Neural progenitor cell (in vitro differentiated cells): ENCODE measurements around the gene GPR4. TPM values are rescaled to one million over a fixed set of nuclear protein-coding genes. Genes with fewer than 3 reads are reported as not detected.

ENCODE experiments used
- DNase-seq: peaks from one replicate; pipeline ENCODE4 v3.0.0-alpha.2; 2016; ENCODE audit warnings: low spot score
- H2AFZ ChIP-seq: fragments of 200-600 bp; sonication (generic); replicated peaks from 2 replicates; pipeline ENCODE4 v1.6.1; 2016; ENCODE audit warnings: antibody characterized with exemption
- H3F3A ChIP-seq: fragments of 200-600 bp; sonication (generic); 2 replicates; pipeline ENCODE4 v1.6.1; 2016; ENCODE audit warnings: antibody characterized with exemption, low read depth
- H3K27ac ChIP-seq: fragments of 200-600 bp; sonication (generic); 2 replicates; pipeline ENCODE4 v1.5.1; 2016; ENCODE audit warnings: mild to moderate bottlenecking
- H3K27me3 ChIP-seq: fragments of 200-600 bp; sonication (generic); 2 replicates; pipeline ENCODE4 v1.6.1; 2016; ENCODE audit warnings: mild to moderate bottlenecking, moderate library complexity
- H3K36me3 ChIP-seq: fragments of 200-600 bp; sonication (generic); 2 replicates; pipeline ENCODE4 v1.5.1; 2016
- H3K4me1 ChIP-seq: fragments of 200-600 bp; sonication (generic); 2 replicates; pipeline ENCODE4 v1.6.1; 2016; ENCODE audit warnings: mixed run types
- H3K4me2 ChIP-seq: fragments of 200-600 bp; sonication (generic); 2 replicates; pipeline ENCODE4 v1.6.1; 2016
- H3K4me3 ChIP-seq: fragments of 200-600 bp; sonication (generic); 2 replicates; pipeline ENCODE4 v1.5.1; 2016
- H3K79me2 ChIP-seq: fragments of 200-600 bp; sonication (generic); 2 replicates; pipeline ENCODE4 v1.6.1; 2016; ENCODE audit warnings: low read depth
- H3K9ac ChIP-seq: fragments of 200-600 bp; sonication (generic); 2 replicates; pipeline ENCODE4 v1.6.1; 2016
- H3K9me3 ChIP-seq: fragments of 200-600 bp; sonication (generic); 2 replicates; pipeline ENCODE4 v1.5.1; 2016; ENCODE audit warnings: low read depth
- H4K20me1 ChIP-seq: fragments of 200-600 bp; sonication (generic); 2 replicates; pipeline ENCODE4 v1.6.1; 2016; ENCODE audit warnings: low read depth
- H3K27ac Mint-ChIP-seq: 3 replicates; pipeline ENCODE4 v1.8.0; 2021; ENCODE audit warnings: mixed read lengths
- H3K27me3 Mint-ChIP-seq: 2 replicates; pipeline ENCODE4 v1.8.0; 2022; ENCODE audit warnings: low read depth, mild to moderate bottlenecking, inconsistent platforms, moderate library complexity, mixed read lengths; ENCODE audit not compliant: insufficient read depth
- H3K36me3 Mint-ChIP-seq: 3 replicates; pipeline ENCODE4 v1.8.0; 2021; ENCODE audit warnings: mixed read lengths
- H3K4me1 Mint-ChIP-seq: 3 replicates; pipeline ENCODE4 v1.8.0; 2021; ENCODE audit warnings: mixed read lengths
- H3K4me3 Mint-ChIP-seq: 3 replicates; pipeline ENCODE4 v1.8.0; 2021; ENCODE audit warnings: mild to moderate bottlenecking, moderate library complexity, mixed read lengths
- H3K9me3 Mint-ChIP-seq: 3 replicates; pipeline ENCODE4 v1.8.0; 2020; ENCODE audit warnings: mixed read lengths
- CTCF ChIP-seq: fragments of 200-600 bp; sonication (generic); IDR thresholded peaks from 2 replicates; pipeline ENCODE4 v1.5.1; 2017; ENCODE audit warnings: antibody characterized with exemption, mild to moderate bottlenecking
- EZH2 ChIP-seq: fragments of 200-600 bp; sonication (generic); IDR thresholded peaks from 2 replicates; pipeline ENCODE4 v1.6.1; 2017; ENCODE audit warnings: antibody characterized with exemption, mild to moderate bottlenecking, moderate library complexity
- EZH2phosphoT487 ChIP-seq: fragments of 200-600 bp; sonication (generic); IDR thresholded peaks from 2 replicates; pipeline ENCODE4 v1.6.1; 2017; ENCODE audit warnings: antibody characterized with exemption
- total RNA-seq: library from RNA; depleted of rRNA; stranded (reverse); fragments of >200 nt; gene quantifications from 2 replicates; pipeline ENCODE4 v1.2.3, GENCODE V29; 2015; ENCODE audit warnings: low replicate concordance

The GPR4 gene
- total RNA-seq, 1 donor from 2014 or later, result not detected

GRCh38 chr19:45560686-45561085, 41.3 kb downstream of the GPR4 start:
- no peaks in the 10 kb centered on the region for H3K9me3 Mint-ChIP-seq
- Histone ChIP-seq H3K4me3 (no peak overlapping the region), H3K79me2 (no peaks in the 10 kb centered on the region), H4K20me1 (peaks cover 6% of the 10 kb centered on the region), H3K36me3 (no peaks in the 10 kb centered on the region), H3K4me2 (no peak overlapping the region), H3K4me1 (no peaks in the 10 kb centered on the region), H3K9ac (no peak overlapping the region), H3F3A (peaks cover 5% of the 10 kb centered on the region), H3K9me3 (no peaks in the 10 kb centered on the region), H2AFZ (no peak overlapping the region), H3K27me3 (no peaks in the 10 kb centered on the region), H3K27ac (no peak overlapping the region)
- H3K36me3 Mint-ChIP-seq, result no peaks in the 10 kb centered on the region
- H3K4me1 Mint-ChIP-seq, result peaks cover 3% of the 10 kb centered on the region
- H3K27ac Mint-ChIP-seq, result peak overlapping the region; percentile 50
- TF ChIP-seq EZH2phosphoT487 (no peak), CTCF (no peak), EZH2 (no peak)
- no peak for DNase-seq
- H3K4me3 Mint-ChIP-seq, result no peak overlapping the region
- no peaks in the 10 kb centered on the region for H3K27me3 Mint-ChIP-seq

DNA sequence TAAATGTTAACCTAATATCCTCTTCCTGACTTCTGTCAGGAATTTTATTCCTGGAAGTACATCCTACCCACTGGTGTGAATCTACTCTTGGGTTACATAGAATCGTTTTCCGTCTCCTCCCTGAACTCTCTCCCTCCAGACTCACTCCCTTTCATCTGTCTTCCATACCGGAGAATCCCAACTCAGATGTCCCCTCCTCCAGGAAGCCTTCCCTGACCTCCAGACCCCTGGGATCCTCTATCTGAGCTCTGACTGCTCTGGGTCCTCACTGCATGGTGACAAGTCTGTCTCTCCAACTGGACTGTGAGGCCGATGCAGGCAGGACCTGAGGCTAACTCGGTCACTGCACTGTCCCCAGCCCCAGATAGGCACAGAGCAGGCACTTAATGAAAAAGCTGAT, 42.0 kb downstream of the GPR4 start:
- no peaks in the 10 kb centered on the region for H3K79me2 ChIP-seq
- no peaks in the 10 kb centered on the region for H3K9me3 ChIP-seq
- DNase-seq, result no peak
- H4K20me1 ChIP-seq, result peaks cover 6% of the 10 kb centered on the region
- H3F3A ChIP-seq, result peaks cover 5% of the 10 kb centered on the region
- H3K4me3 Mint-ChIP-seq, result no peak overlapping the region
- no peak overlapping the region for H3K4me3 ChIP-seq
- no peak overlapping the region for H3K27ac Mint-ChIP-seq
- H3K9ac ChIP-seq, result no peak overlapping the region
- no peaks in the 10 kb centered on the region for H3K36me3 ChIP-seq
- H3K27me3 ChIP-seq, result no peaks in the 10 kb centered on the region
- peaks cover 3% of the 10 kb centered on the region for H3K4me1 Mint-ChIP-seq
- no peaks in the 10 kb centered on the region for H3K9me3 Mint-ChIP-seq
- no peaks in the 10 kb centered on the region for H3K27me3 Mint-ChIP-seq
- no peaks in the 10 kb centered on the region for H3K4me1 ChIP-seq
- no peak overlapping the region for H3K4me2 ChIP-seq
- no peak overlapping the region for H3K27ac ChIP-seq
- no peaks in the 10 kb centered on the region for H3K36me3 Mint-ChIP-seq
- TF ChIP-seq EZH2phosphoT487, result no peak
- no peak for TF ChIP-seq CTCF
- TF ChIP-seq EZH2, result no peak
- no peak overlapping the region for H2AFZ ChIP-seq

- peaks cover 17% of the 10 kb centered on the region for H3F3A ChIP-seq
- no peaks in the 10 kb centered on the region for H3K4me1 ChIP-seq
- no peak overlapping the region for H3K27ac ChIP-seq
- no peaks in the 10 kb centered on the region for H3K9me3 ChIP-seq
- peak; percentile 72 for DNase-seq
- H3K4me3 ChIP-seq, result no peak overlapping the region
- Mint-ChIP-seq H3K27me3 (no peaks in the 10 kb centered on the region), H3K4me3 (peak overlapping the region; percentile 11), H3K27ac (no peak overlapping the region), H3K9me3 (no peaks in the 10 kb centered on the region), H3K4me1 (peaks cover 3% of the 10 kb centered on the region), H3K36me3 (no peaks in the 10 kb centered on the region)
- H3K36me3 ChIP-seq, result no peaks in the 10 kb centered on the region
- H3K79me2 ChIP-seq, result no peaks in the 10 kb centered on the region
- H3K9ac ChIP-seq, result no peak overlapping the region
- H2AFZ ChIP-seq, result no peak overlapping the region
- H3K4me2 ChIP-seq, result no peak overlapping the region
- TF ChIP-seq EZH2, result no peak
- no peak for TF ChIP-seq EZH2phosphoT487
- peak; percentile 82 for TF ChIP-seq CTCF
- peaks cover 6% of the 10 kb centered on the region for H4K20me1 ChIP-seq
- peaks cover 7% of the 10 kb centered on the region for H3K27me3 ChIP-seq
Measured at GRCh38 chr19:45558399-45558878, 43.6 kb downstream of the GPR4 start.
